H1 (cell line): ENCODE measurements around the gene HOATZ. TPM values are rescaled to one million over a fixed set of nuclear protein-coding genes. Genes with fewer than 3 reads are reported as not detected.

Source experiments
- CTCF ChIA-PET: fragments of 300-600 bp; sonication (Branson Sonifier 250); formaldehyde crosslinking; loops from one replicate; lab custom pipeline; 2021; ENCODE audit not compliant: partially characterized antibody; lab: Charles Lee
- POLR2A ChIA-PET: fragments of 300-600 bp; sonication (Branson Sonifier 250); formaldehyde crosslinking; loops from one replicate; lab custom pipeline; 2021; ENCODE audit warnings: inconsistent platforms; ENCODE audit not compliant: partially characterized antibody; lab: Charles Lee
- DNase-seq, 2 experiments: peaks; one replicate each; pipeline versions ENCODE4 v3.0.0 to v3.0.0-alpha.2; 2010 to 2022; ENCODE audit warnings: low spot score in 2 of 2, low read depth in 1 of 2, mixed read lengths in 1 of 2
- FAIRE-seq: peaks from 2 replicates; lab custom pipeline; 2011; peaks lifted over from hg19 to GRCh38; lab: Jason Lieb, UNC
- H2AFZ ChIP-seq: 2 replicates; pipeline ENCODE4 v1.8.1; 2012; ENCODE audit warnings: low read length, inconsistent platforms
- H2AK5ac ChIP-seq: 2 replicates; pipeline ENCODE4 v1.6.1; 2013; ENCODE audit warnings: low read depth, low read length
- H2BK120ac ChIP-seq: replicated peaks from 2 replicates; pipeline ENCODE3; 2013; ENCODE audit warnings: low read depth, low read length, inconsistent platforms
- H2BK12ac ChIP-seq: 2 replicates; pipeline ENCODE4 v1.6.1; 2013; ENCODE audit warnings: low read depth, low read length
- H2BK15ac ChIP-seq: 2 replicates; pipeline ENCODE4 v1.6.1; 2013; ENCODE audit warnings: low read length
- H2BK20ac ChIP-seq: 2 replicates; pipeline ENCODE4 v1.6.1; 2013; ENCODE audit warnings: low read length
- H2BK5ac ChIP-seq: 2 replicates; pipeline ENCODE4 v1.6.1; 2013; ENCODE audit warnings: low read depth, low read length
- H3K14ac ChIP-seq: 2 replicates; pipeline ENCODE4 v1.6.1; 2013; ENCODE audit warnings: inconsistent platforms; ENCODE audit not compliant: insufficient read length
- H3K18ac ChIP-seq: 2 replicates; pipeline ENCODE4 v1.6.1; 2013; ENCODE audit warnings: low read length; ENCODE audit errors: extremely low read depth
- H3K23ac ChIP-seq: 2 replicates; pipeline ENCODE4 v1.6.1; 2013; ENCODE audit warnings: inconsistent platforms; ENCODE audit not compliant: insufficient read length
- H3K23me2 ChIP-seq: 2 replicates; pipeline ENCODE4 v1.6.1; 2013; ENCODE audit warnings: low read depth, low read length
- H3K27ac ChIP-seq: 2 replicates; pipeline ENCODE4 v1.6.1; 2011; ENCODE audit warnings: low read depth, low read length, inconsistent platforms
- H3K27me3 ChIP-seq, 4 experiments: replicated peaks in 1 of 4; 1 replicate in 1 of 4; 2 replicates in 3 of 4; pipeline versions ENCODE4 v1.6.1 to v1.8.1; 2011 to 2013; ENCODE audit warnings: low read length in 3 of 4, mild to moderate bottlenecking in 3 of 4, inconsistent platforms in 2 of 4, mixed read lengths in 2 of 4, moderate library complexity in 1 of 4; ENCODE audit not compliant: control insufficient read depth in 3 of 4, insufficient read depth in 3 of 4; ENCODE audit errors: extremely low read depth in 1 of 4
- H3K36me3 ChIP-seq, 4 experiments: 2 replicates each; pipeline versions ENCODE4 v1.6.1 to v1.8.1; 2011 to 2013; ENCODE audit warnings: mild to moderate bottlenecking in 4 of 4, low read length in 3 of 4, moderate library complexity in 2 of 4, control low read depth in 1 of 4, inconsistent platforms in 1 of 4; ENCODE audit not compliant: insufficient read depth in 4 of 4, control insufficient read depth in 2 of 4
- H3K4ac ChIP-seq: replicated peaks from 2 replicates; pipeline ENCODE3; 2013; ENCODE audit warnings: low read length, low read depth, mixed read lengths, inconsistent platforms; ENCODE audit not compliant: insufficient read length
- H3K4me1 ChIP-seq, 4 experiments: replicated peaks in 1 of 4; 1 replicate in 1 of 4; 2 replicates in 3 of 4; pipeline versions ENCODE4 v1.6.1 to v1.8.1; 2011 to 2013; ENCODE audit warnings: low read length in 3 of 4, inconsistent platforms in 2 of 4, mixed read lengths in 1 of 4; ENCODE audit not compliant: insufficient read depth in 4 of 4, control insufficient read depth in 3 of 4
- H3K4me2 ChIP-seq, 2 experiments: 2 replicates each; pipeline versions ENCODE4 v1.6.1 to v1.8.1; 2011 to 2013; ENCODE audit warnings: low read depth in 2 of 2, low read length in 2 of 2, control low read depth in 1 of 2, inconsistent platforms in 1 of 2, mild to moderate bottlenecking in 1 of 2; ENCODE audit not compliant: insufficient read depth in 1 of 2
- H3K4me3 ChIP-seq, 4 experiments: fragments of 200-600, 300-600 bp in 1 of 4; sonication (generic), shearing (Covaris generic), sonication (Bioruptor Twin) in 1 of 4; 2 replicates each; pipeline versions ENCODE4 v1.5.1 to v1.8.1; 2011 to 2016; ENCODE audit warnings: low read length in 4 of 4, low read depth in 3 of 4, control low read depth in 2 of 4, inconsistent platforms in 2 of 4, mild to moderate bottlenecking in 2 of 4, mixed read lengths in 1 of 4, moderate library complexity in 1 of 4; ENCODE audit not compliant: insufficient read depth in 2 of 4; ENCODE audit errors: extremely low read depth in 1 of 4
- H3K56ac ChIP-seq: replicated peaks from 2 replicates; pipeline ENCODE3; 2013; ENCODE audit warnings: low read depth, mild to moderate bottlenecking, mixed read lengths, low read length, inconsistent platforms; ENCODE audit not compliant: insufficient read length
- H3K79me1 ChIP-seq: 2 replicates; pipeline ENCODE4 v1.6.1; 2013; ENCODE audit warnings: low read depth, low read length, control low read depth
- H3K79me2 ChIP-seq, 2 experiments: 2 replicates each; pipeline versions ENCODE4 v1.6.1 to v1.8.1; 2012 to 2013; ENCODE audit warnings: low read length in 2 of 2, mild to moderate bottlenecking in 2 of 2, inconsistent platforms in 1 of 2; ENCODE audit not compliant: insufficient read depth in 2 of 2, control insufficient read depth in 1 of 2
- H3K9ac ChIP-seq, 4 experiments: replicated peaks in 1 of 4; 1 replicate in 1 of 4; 2 replicates in 3 of 4; pipeline versions ENCODE4 v1.6.1 to v1.8.1; 2011 to 2013; ENCODE audit warnings: low read depth in 3 of 4, low read length in 3 of 4, control low read depth in 2 of 4, mild to moderate bottlenecking in 2 of 4, moderate library complexity in 2 of 4, inconsistent platforms in 1 of 4; ENCODE audit errors: extremely low read depth in 1 of 4
- H3K9me3 ChIP-seq, 2 experiments: 2 replicates each; pipeline versions ENCODE4 v1.6.1 to v1.8.1; 2012 to 2013; ENCODE audit warnings: mild to moderate bottlenecking in 2 of 2, moderate library complexity in 2 of 2, control low read depth in 1 of 2, inconsistent platforms in 1 of 2, low read depth in 1 of 2, low read length in 1 of 2, mixed read lengths in 1 of 2; ENCODE audit not compliant: insufficient read depth in 2 of 2
- H4K20me1 ChIP-seq, 2 experiments: replicated peaks in 1 of 2; 2 replicates each; pipeline versions ENCODE3 to v1.8.1; 2011 to 2013; ENCODE audit warnings: inconsistent platforms in 2 of 2, low read length in 2 of 2, mild to moderate bottlenecking in 1 of 2; ENCODE audit not compliant: insufficient read depth in 2 of 2, control insufficient read depth in 1 of 2
- H4K5ac ChIP-seq: 2 replicates; pipeline ENCODE4 v1.6.1; 2013; ENCODE audit warnings: low read length, low read depth, mixed read lengths, inconsistent platforms; ENCODE audit not compliant: insufficient read length
- H4K8ac ChIP-seq: 2 replicates; pipeline ENCODE4 v1.8.0; 2013; ENCODE audit warnings: mild to moderate bottlenecking, moderate library complexity, low read length, inconsistent platforms; ENCODE audit not compliant: insufficient read depth; ENCODE audit errors: extremely low read depth
- H4K91ac ChIP-seq: replicated peaks from 2 replicates; pipeline ENCODE3; 2013; ENCODE audit warnings: low read length, mixed read lengths, inconsistent platforms; ENCODE audit not compliant: insufficient read length
- ASH2L ChIP-seq: fragments of 200-600, 300-600 bp; sonication (generic); IDR thresholded peaks from one replicate; pipeline ENCODE4 v1.7.1; 2017; ENCODE audit warnings: low read length
- BCL11A ChIP-seq, 2 experiments: IDR thresholded peaks; one replicate each; pipeline ENCODE4 v1.6.1; 2011; ENCODE audit warnings: low read depth in 2 of 2, low read length in 2 of 2, mild to moderate bottlenecking in 2 of 2
- BRCA1 ChIP-seq: IDR thresholded peaks from 2 replicates; pipeline ENCODE4 v1.6.1; 2012; ENCODE audit warnings: low read depth, low read length, improper control_type of control experiment
- CBX8 ChIP-seq: fragments of 300-800, 300-1000 bp; sonication (generic); IDR thresholded peaks from 2 replicates; pipeline ENCODE4 v1.7.1; 2016; ENCODE audit warnings: low read depth, low read length, borderline replicate concordance
- CHD1 ChIP-seq: IDR thresholded peaks from 2 replicates; pipeline ENCODE4 v1.6.1; 2012; ENCODE audit warnings: low read depth, low read length, improper control_type of control experiment
- CREB1 ChIP-seq: IDR thresholded peaks from 2 replicates; pipeline ENCODE4 v1.6.1; 2012; ENCODE audit warnings: inconsistent platforms
- CTBP2 ChIP-seq: IDR thresholded peaks from 2 replicates; pipeline ENCODE4 v1.7.0; 2011; ENCODE audit warnings: borderline replicate concordance, mild to moderate bottlenecking, moderate library complexity, mixed read lengths, low read length; ENCODE audit not compliant: insufficient read depth, insufficient read length
- GTF2F1 ChIP-seq: IDR thresholded peaks from 2 replicates; pipeline ENCODE4 v1.6.1; 2012; ENCODE audit warnings: low read depth, low read length, improper control_type of control experiment, borderline replicate concordance
- JUND ChIP-seq: IDR thresholded peaks from 2 replicates; pipeline ENCODE4 v1.6.1; 2011; ENCODE audit warnings: mild to moderate bottlenecking, improper control_type of control experiment, low read length
- KDM4A ChIP-seq: IDR thresholded peaks from one replicate; pipeline ENCODE4 v1.7.1; 2012; ENCODE audit warnings: low read depth, mild to moderate bottlenecking, moderate library complexity, low read length, inconsistent platforms; ENCODE audit not compliant: severe bottlenecking
- MAX ChIP-seq: IDR thresholded peaks from 2 replicates; pipeline ENCODE4 v1.6.1; 2012; ENCODE audit warnings: inconsistent platforms
- PHF8 ChIP-seq: fragments of 200-600 bp; sonication (generic); conservative IDR thresholded peaks from 2 replicates; pipeline ENCODE4 v1.7.1; 2012; ENCODE audit warnings: low read depth, mild to moderate bottlenecking, inconsistent platforms, low read length, moderate library complexity
- POLR2A ChIP-seq, 2 experiments: IDR thresholded peaks; 1 replicate in 1 of 2; 2 replicates in 1 of 2; pipeline ENCODE4 v1.6.1; 2011; ENCODE audit warnings: low read depth in 2 of 2, low read length in 2 of 2, mild to moderate bottlenecking in 2 of 2; ENCODE audit errors: control extremely low read depth in 1 of 2
- SIN3A ChIP-seq, 2 experiments: IDR thresholded peaks in 1 of 2; conservative IDR thresholded peaks in 1 of 2; 2 replicates each; pipeline ENCODE4 v1.6.1; 2011 to 2012; ENCODE audit warnings: low read length in 2 of 2, improper control_type of control experiment in 1 of 2, low read depth in 1 of 2, mild to moderate bottlenecking in 1 of 2
- ZNF274 ChIP-seq: IDR thresholded peaks from 2 replicates; pipeline ENCODE4 v1.7.0; 2012; ENCODE audit warnings: low read length, borderline replicate concordance; ENCODE audit errors: extremely low read depth
- polyA plus RNA-seq, 7 experiments: library from polyadenylated mRNA; depleted of rRNA in 3 of 7; stranded (reverse) in 5 of 7; unstranded in 2 of 7; fragments of >200 nt in 5 of 7; fragments of 200-250 nt in 2 of 7; gene quantifications; 1 replicate in 5 of 7; 2 replicates in 1 of 7; 4 replicates in 1 of 7; pipeline versions ENCODE4 v1.2.1 to v1.2.3, GENCODE V29; 2011 to 2013; ENCODE audit warnings: missing spikeins in 2 of 7, mixed read lengths in 2 of 7
- total RNA-seq: library from RNA; stranded (reverse); fragmentation: NEBNext Ultra II Directional; extraction: Animal tissue kit (Norgen Biotek cat#: 25700); gene quantifications from 2 replicates; pipeline ENCODE4 v1.2.1, GENCODE V29; 2021

The HOATZ gene
- total and polyA plus RNA-seq, 2 of the 8 experiments (the other 6 are each of a cell fraction or from before 2014, with no cell fraction given), result not detected

- no peaks in the 10 kb centered on the region for H3K79me1 ChIP-seq
- H3K4me2 ChIP-seq, result no peak overlapping the region
- no peak overlapping the region for H3K23ac ChIP-seq
- H3K4me3 ChIP-seq, result no peak overlapping the region
- H3K56ac ChIP-seq, result no peak overlapping the region
- no peak overlapping the region for H2BK5ac ChIP-seq
- H3K23me2 ChIP-seq, result no peaks in the 10 kb centered on the region
- no peak for TF ChIP-seq CREB1
- TF ChIP-seq ASH2L, result no peak
- no peak for TF ChIP-seq KDM4A
- no peak for TF ChIP-seq CTBP2
- no peak for TF ChIP-seq MAX
- TF ChIP-seq CBX8, result no peak
- no peak for TF ChIP-seq PHF8
- TF ChIP-seq BCL11A (IDR thresholded peaks at IDR 0.05; ENCODE audit: low read depth in 2 of 2, low read length in 2 of 2), result no peak
- TF ChIP-seq CHD1, result no peak
- TF ChIP-seq SIN3A (conservative IDR thresholded peaks at IDR 0.05 in 1 of 2, IDR thresholded peaks at IDR 0.05 in 1 of 2; ENCODE audit: low read depth in 1 of 2, low read length in 2 of 2), result no peak
- TF ChIP-seq ZNF274, result no peak
- TF ChIP-seq BRCA1, result no peak
- TF ChIP-seq JUND, result no peak
- TF ChIP-seq POLR2A (IDR thresholded peaks at IDR 0.05; ENCODE audit: control extremely low read depth in 1 of 2, low read depth in 2 of 2, low read length in 2 of 2), result no peak
- no peak for TF ChIP-seq GTF2F1
- no peak for DNase-seq
- H4K20me1 ChIP-seq, result no peaks in the 10 kb centered on the region
- ChIA-PET POLR2A (no interaction called here), CTCF (no interaction called here)
- no peak overlapping the region for H3K27ac ChIP-seq
- no peaks in the 10 kb centered on the region for H3K9me3 ChIP-seq
- no peak overlapping the region for H3K9ac ChIP-seq
- H3K14ac ChIP-seq, result no peak overlapping the region
- no peak overlapping the region for H2AK5ac ChIP-seq
- no peak overlapping the region for H2AFZ ChIP-seq
- FAIRE-seq, result no peak
- H4K8ac ChIP-seq, result no peak overlapping the region
- H4K5ac ChIP-seq, result no peak overlapping the region
- H2BK15ac ChIP-seq, result no peak overlapping the region
- no peak overlapping the region for H2BK12ac ChIP-seq
- no peak overlapping the region for H2BK20ac ChIP-seq
- H3K18ac ChIP-seq, result no peak overlapping the region
- no peaks in the 10 kb centered on the region for H3K36me3 ChIP-seq
- no peaks in the 10 kb centered on the region for H3K79me2 ChIP-seq
- no peak overlapping the region for H2BK120ac ChIP-seq
- no peak overlapping the region for H3K4ac ChIP-seq
- H3K4me1 ChIP-seq, result no peaks in the 10 kb centered on the region
- H4K91ac ChIP-seq, result no peak overlapping the region
- no peaks in the 10 kb centered on the region; a peak in 1 of 7 replicates for H3K27me3 ChIP-seq
These were observed 48.0 kb upstream of the HOATZ start for GRCh38 chr11:111466615-111467014.
